Activated CD4-positive, alpha-beta T cell treated with anti-CD3 and anti-CD28 coated beads, Interleukin-2, amount 50 U/mL, for 4 hours (primary cell): ENCODE data around the gene SH2D2A.

Experiments used
- DNase-seq, 2 experiments: peaks; one replicate each; pipeline ENCODE4 v3.0.0-alpha.2; 2020

The SH2D2A gene

GRCh38 chr1:156802421-156802935 lies 14.2 kb downstream of the SH2D2A start:
- DNase-seq = no peak

DNA sequence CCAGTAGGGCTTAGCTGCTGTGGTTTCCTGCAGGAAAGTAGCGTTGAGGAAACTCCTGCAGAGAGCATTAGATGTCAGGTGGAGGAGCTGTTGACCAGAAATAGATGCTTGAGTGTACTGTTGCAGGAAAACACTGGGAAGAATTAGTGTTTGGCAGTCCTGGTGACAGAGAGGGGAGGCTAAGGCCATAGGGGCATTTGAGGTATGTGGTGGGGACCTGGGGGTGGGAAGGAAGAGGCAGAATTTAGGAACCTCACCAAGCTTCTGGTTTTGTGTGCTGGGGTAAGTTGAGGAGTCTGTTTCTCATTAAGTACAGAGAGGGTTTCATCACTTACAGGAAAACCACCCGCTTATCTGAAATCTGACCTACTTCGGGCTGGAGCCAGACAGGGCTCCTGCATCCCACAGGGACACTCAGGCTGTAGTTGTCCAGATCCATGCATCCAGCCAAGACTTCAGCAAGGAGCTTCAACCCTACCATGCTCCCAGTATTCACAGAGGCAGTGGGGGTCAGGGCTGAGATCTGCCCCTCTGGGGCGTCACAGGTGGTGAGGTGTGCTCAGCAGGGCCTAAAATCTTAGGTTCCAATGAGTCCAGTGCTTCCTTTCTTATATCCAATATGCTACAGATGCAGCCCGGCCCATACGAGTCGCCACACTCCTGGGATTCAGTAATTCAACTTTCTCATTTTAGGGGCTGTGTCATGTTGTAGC lies 15.1 kb downstream of the SH2D2A start:
- DNase-seq = no peak

- DNase-seq = peak; percentile 59 to 64
These were observed 19.3 kb downstream of the SH2D2A start for GRCh38 chr1:156797212-156797871.

- DNase-seq = no peak
These were observed 20.1 kb downstream of the SH2D2A start for GRCh38 chr1:156796340-156797097.

DNA sequence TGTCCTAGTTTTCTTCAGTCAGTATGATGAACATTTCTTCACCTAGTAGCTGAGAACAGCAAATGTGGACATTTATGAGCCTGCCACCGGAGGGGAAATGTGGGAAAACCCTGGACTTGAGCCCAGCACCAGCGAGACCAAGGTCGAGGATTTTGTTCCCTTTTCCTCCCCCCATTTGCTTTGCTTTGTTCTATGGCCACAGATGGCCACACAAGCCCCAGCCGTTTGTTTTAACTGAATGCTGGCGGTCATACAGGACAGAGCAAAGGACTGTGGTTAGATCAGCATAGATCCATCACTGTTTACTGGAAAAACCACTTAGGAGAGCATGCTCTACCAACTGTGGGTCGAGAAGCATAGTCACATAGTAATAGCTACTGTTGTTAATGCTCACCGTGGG lies 20.9 kb downstream of the SH2D2A start:
- no peak for DNase-seq

DNA sequence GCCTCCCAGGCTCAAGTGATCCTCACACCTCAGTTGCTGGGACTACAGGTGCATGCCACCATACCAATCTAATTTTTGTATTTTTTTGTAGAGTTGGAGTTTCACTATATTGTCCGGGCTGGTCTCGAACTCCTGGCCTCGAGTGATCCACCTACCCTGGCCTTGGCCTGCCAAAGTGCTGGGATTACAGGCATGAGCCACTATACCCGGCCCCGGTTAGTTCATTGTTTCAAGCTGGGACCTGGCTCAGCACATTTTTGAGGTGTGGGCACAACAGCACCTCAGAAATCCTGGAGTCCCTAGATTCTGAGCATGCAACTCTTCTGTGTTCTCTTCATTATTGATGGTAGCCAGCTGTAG lies 21.3 kb downstream of the SH2D2A start:
- DNase-seq = no peak

- DNase-seq = no peak
These were observed 21.9 kb downstream of the SH2D2A start for GRCh38 chr1:156794506-156795373.

DNA sequence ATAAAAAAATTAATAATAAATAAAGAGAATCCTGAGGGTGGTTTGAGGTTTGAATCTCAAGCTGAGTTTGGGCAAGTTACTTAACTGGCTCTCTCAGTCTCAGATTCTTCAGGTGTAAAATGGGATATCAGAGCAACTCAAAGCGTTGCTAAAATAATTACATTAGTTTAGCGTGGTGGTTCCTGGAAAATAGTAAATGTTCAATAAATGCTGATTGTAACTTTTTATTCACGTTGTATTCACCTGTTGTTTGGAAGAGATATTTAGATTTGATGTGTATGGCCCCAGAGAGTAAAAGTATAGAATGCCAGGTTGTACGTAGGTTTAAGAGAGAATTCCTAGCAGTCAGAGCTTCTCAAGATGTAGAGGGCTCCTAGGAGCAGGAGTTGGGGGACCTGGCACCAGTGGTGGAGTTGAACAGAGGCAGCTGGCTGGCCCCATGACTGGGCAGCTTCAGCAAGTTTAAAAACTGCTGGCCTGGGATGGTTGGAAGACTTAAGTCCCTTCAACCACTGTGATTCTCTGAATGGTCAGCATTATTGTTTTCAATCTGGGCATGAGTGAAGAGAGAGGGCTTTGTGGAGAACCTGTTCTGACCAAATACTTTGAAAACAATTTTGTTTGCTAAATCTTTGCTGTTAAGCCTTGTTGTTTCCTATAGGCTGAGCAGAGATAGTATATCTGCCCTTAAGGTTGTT lies 26.9 kb downstream of the SH2D2A start:
- no peak for DNase-seq

DNA sequence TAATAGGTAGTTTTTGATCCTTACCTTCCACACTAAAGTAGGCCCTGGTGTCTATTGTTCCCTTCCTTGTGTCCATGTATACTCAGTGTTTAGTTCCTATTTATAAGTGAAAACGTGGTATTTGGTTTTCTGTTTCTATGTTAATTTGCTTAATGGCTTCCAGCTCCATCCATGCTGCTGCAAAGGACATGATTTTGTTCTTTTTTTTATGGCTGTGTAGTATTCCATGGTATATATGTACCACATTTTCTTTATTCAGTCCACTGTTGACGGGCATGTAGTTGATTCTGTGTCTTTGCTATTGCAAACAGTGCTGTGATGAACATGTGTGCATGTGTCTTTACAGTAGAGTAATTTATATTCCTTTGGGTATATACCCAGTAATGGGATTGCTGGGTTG lies 28.5 kb downstream of the SH2D2A start:
- DNase-seq = no peak

DNA sequence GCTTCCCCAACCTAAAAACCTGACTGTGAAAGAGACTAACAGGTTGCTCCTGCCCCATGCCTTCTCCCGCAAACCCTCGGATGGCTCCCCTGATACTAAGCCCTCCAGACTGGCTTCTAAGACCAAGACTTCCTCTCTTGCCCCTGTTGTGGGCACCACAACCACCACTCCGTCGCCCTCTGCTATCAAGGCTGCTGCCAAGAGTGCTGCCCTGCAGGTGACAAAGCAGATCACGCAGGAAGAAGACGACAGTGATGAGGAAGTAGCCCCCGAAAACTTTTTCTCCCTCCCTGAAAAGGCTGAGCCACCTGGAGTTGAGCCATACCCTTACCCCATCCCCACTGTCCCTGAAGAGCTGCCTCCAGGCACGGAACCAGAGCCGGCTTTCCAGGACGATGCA lies 30.0 kb downstream of the SH2D2A start:
- no peak for DNase-seq

DNA sequence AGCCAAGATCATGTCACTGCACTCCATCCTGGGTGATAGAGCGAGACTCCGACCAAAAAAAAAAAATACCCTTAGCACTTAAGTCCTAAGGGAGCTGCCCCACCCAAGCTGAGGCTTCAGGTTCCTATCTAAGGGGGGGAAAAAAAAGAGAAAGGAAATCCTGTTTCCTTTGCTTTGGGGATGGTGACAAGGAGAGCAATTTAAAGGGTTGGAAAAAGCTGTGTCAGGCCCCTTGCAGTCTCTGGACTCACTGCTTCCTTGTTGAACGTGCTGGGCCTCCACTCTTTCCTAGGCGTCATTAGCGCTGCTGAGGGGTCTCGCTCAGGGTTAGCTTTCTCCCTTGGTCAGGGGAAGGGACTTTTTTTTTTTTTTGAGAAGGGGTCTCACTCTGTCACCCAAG lies 31.2 kb downstream of the SH2D2A start:
- DNase-seq = no peak

DNA sequence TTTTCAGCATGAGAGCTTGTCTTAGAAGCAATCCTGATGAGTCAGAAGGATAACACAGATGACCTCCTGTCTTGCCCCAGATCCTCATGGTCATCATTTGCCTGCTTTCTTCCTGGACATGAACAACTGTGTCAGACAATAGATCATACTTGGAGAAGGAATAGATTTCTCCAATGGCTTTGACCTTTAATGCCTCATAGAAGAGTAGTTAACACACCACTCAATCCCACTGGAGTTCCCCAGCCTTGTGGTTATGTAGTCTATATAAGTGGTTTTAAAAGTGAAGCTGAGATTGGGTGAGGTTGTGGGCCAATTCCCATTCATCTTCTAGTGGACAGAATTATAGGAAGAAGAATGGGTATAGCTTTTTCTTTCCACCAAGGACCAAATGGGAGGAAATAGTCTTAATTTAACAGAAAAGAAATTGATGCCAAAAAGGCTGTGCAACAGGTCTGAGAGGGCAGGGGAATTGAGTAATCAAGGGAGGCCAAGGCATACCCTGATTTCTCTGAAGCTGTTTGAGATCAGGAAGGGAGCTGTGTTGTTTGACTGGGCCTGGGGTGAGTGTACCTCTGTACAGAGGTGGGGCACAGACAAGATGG lies 35.0 kb downstream of the SH2D2A start:
- no peak for DNase-seq

- DNase-seq = no peak
These were observed 39.1 kb downstream of the SH2D2A start for GRCh38 chr1:156777573-156777972.

DNA sequence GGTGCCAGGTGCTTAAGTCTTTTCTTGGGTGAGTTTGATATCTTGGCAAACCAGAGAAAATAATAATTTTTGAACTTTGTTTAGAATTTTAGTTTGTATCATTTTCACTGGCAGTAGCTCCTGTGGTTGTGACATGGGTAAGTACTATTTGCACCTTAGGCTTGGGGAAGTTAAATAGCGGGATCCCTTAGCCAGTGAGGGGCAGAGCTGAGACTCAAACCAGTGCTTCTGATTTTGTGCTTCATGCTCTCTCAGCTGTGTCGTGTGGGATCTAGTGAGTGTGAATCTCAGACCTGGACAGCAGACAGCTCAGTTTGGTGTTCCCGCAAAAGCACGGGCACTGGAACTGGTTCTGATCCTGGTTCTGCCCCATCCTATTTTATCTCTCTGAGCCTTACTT lies 39.7 kb downstream of the SH2D2A start:
- DNase-seq = no peak

DNA sequence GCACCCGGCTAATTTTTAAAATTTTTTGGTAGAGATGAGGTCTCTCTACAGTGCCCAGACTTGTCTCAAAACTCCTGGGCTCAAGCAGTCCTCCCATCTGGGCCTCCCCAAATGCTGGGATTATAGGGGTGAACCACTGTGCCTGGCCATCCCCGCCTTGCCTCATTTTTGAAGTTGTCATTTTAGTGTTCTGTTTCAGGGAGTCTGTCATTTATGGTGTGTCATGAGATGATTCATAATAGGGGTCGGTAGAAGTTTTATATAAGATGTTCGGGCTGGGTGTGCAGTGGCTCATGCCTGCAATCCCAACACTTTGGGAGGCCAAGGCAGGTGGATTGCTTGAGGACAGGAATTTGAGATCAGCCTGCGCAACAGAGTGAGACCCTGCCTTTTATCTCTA lies 40.8 kb downstream of the SH2D2A start:
- DNase-seq = no peak

DNA sequence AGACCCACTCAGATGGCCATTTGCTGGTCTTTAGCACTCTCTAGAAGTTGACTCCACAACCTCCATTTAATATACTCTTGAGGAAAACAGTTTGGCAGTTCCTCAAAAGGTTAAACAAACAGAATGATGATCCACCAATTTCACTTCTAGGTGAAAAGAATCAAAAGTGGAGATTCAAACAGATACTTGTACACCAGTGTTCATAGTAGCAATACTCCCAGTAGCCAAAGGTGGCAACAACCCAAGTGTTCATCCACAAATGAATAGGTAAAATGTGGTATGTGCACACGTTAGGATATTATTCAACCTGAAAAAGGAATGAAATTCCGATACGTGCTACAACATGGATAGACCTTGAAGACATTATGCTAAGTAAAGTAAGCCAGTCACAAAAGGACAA lies 43.0 kb downstream of the SH2D2A start:
- no peak for DNase-seq

DNA sequence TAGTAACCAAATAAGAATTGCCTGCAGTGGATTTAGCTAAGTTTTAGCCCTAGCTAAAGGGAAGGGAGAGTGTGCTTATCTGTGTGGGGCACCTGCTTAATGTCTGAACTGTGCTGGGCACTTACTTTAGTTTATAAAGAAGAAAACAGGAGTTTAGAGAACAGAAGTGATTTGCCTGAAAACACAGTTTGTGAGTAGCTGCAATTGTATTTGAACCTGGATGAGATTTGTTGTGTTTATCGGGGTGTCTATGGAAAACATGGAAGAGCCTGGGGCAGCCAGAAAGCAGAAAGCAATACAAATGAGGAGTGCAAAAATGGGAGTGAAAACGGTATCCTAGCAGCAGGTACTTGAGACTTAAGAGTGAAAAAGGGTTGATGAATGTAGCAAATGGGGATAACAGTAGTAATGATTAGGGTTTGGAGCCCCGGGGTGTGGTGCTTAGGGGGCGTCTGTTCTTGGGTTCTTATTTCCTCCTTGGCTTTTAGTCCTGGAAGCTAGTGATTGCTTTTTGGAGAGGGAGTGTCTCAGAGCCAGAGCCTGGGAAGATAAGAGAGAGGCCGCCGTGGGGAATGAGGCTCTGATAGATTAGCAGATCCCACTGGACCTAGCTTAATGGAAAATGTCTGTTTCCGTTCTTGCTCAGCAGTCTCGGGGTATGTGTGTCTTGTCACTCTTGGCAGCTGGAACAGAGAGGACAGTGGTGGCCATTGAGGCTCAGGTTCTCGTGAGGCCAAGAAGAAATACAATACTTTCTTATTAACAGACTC lies 43.7 kb downstream of the SH2D2A start:
- no peak for DNase-seq

GRCh38 chr1:156772222-156772621 lies 44.4 kb downstream of the SH2D2A start:
- DNase-seq = no peak

- no peak for DNase-seq
These were observed 47.9 kb downstream of the SH2D2A start for GRCh38 chr1:156768610-156769295.

DNA sequence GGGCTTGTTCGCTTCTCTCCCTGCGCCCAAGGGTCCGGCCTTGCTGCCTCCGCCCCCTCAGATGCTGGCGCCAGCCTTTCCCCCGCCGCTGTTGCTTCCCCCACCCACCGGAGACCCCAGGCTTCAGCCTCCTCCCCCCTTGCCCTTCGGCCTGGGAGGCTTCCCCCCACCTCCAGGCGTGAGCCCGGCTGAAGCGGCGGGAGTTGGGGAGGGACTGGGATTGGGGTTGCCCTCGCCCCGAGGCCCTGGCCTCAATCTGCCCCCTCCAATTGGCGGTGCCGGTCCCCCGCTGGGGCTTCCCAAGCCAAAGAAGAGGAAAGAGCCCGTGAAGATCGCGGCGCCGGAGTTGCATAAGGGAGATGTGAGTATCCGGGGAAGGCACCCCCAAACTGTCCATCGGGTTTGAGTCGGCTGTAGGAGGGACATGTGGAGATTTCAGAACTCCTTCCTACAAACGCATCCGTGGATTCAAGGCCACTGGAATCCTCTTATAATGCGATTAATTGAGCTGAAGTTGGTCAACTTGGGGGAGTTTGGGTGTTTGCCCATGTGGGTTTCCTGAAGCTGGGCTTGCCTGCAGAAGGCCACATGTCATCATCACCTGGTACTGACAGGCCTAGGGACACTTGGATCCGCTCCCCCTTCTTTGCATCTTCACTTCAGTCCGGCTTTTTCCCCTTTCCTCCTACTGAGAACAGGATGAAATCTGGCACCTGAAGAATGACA lies 48.6 kb downstream of the SH2D2A start:
- DNase-seq = no peak
